Measurements from ENCODE around the gene CASD1. TPM values are rescaled to one million over a fixed set of nuclear protein-coding genes. Genes with fewer than 3 reads are reported as not detected.

CASD1 gene
- total RNA-seq, 3 donors from 2014 or later = 44.0 to 50.2 (median 45.0) TPM

- ATAC-seq = no peak
- no peak overlapping the region for H3K4me3 ChIP-seq
- DNase-seq = no peak
- intact Hi-C loops (cut with DNase I, micrococcal nuclease) = no loop called here
- no peaks in the 10 kb centered on the region for H3K36me3 ChIP-seq (ENCODE audit: low read depth)
- no peaks in the 10 kb centered on the region for H3K9me3 ChIP-seq
- no peak for TF ChIP-seq CTCF (IDR thresholded peaks at IDR 0.05)
- no peaks in the 10 kb centered on the region for H3K4me1 ChIP-seq (ENCODE audit: low read depth)
Observed at GRCh38 chr7:94557215-94557614, 47.6 kb downstream of the CASD1 start.

DNA sequence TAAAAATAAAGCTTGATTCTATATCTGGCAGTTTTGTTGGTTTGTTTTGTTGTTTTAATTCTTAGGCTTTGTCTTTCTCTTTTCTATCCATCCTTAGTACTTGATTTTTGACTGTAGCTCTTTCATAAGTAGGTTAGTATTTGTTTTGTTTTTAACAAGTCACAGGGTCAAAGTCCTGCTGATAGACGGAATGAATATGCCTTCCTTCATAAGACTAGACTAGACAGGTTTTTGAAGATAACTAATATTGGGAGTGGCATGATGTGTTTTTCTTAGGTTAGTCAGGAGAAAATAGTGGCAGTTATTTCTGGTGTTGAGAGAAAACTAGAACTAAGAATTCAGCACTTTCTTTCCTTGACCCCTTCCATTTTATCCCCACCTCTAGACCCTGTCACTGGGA is 50.4 kb downstream of the CASD1 start:
- intact Hi-C loops (cut with DNase I, micrococcal nuclease) = no loop called here
- Histone ChIP-seq H3K4me3 (no peak overlapping the region), H3K4me1 (ENCODE audit: low read depth) (no peaks in the 10 kb centered on the region), H3K36me3 (ENCODE audit: low read depth) (no peaks in the 10 kb centered on the region), H3K9me3 (no peaks in the 10 kb centered on the region)
- DNase-seq = no peak
- TF ChIP-seq CTCF (IDR thresholded peaks at IDR 0.05) = no peak
- peak; percentile 53 for ATAC-seq

DNA sequence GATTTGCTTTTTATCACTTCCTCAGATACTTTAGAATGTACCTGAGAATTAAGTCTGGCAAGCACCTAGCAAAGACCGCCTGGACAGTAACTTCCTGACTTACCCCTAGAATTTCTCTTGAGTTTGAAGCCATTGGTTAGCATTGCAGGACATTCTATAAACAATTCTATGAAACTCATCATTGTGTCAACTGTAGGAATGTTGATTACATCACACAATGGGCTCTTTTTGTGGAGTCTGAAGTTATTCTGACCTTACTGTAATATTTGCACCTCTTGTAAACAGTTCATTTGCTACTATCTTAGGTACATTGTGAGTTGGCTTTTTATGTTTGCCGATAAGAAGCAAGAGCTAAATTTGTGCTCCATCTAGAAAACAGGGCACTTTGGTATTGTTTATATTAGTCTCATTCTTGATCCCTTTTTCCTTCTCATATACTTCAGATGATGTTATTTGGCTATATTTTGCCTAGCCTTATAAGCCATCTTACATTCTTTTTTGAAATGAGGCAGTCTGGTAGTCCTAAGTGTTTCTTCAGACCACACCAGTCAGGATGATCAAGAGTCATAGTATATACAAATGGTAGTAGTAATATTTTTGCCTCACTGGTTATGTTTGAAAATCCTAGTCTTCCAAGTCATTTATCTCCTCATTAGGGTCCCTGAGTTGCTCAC is 52.4 kb downstream of the CASD1 start:
- Histone ChIP-seq H3K4me1 (ENCODE audit: low read depth) (no peaks in the 10 kb centered on the region), H3K36me3 (ENCODE audit: low read depth) (no peaks in the 10 kb centered on the region), H3K9me3 (no peaks in the 10 kb centered on the region), H3K4me3 (no peak overlapping the region)
- TF ChIP-seq CTCF (IDR thresholded peaks at IDR 0.05) = no peak
- no peak for ATAC-seq
- no peak for DNase-seq
- intact Hi-C loops (cut with DNase I, micrococcal nuclease) = no loop called here

DNA sequence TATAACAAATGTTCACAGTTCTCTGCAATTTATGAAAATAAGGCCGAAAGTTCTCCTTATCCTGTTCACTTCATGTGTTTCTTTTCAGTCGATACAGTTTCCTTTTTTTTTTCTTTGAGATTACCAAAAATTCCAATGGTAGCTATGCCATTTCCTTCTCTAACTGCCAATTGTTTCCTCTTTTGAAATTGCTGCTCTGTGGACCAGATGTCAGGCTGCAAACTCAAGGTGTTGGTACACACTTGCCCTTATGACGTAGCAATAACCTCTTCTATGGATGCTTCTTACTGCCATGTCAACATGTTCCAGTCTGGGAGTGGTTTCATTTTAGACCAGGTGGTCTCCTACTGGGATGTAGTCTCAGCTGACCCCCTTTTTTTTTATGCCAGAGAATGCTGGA is 52.9 kb downstream of the CASD1 start:
- Histone ChIP-seq H3K4me3 (no peak overlapping the region), H3K9me3 (no peaks in the 10 kb centered on the region), H3K4me1 (ENCODE audit: low read depth) (no peaks in the 10 kb centered on the region), H3K36me3 (ENCODE audit: low read depth) (no peaks in the 10 kb centered on the region)
- no peak for TF ChIP-seq CTCF (IDR thresholded peaks at IDR 0.05)
- ATAC-seq = no peak
- intact Hi-C loops (cut with DNase I, micrococcal nuclease) = no loop called here
- no peak for DNase-seq

DNA sequence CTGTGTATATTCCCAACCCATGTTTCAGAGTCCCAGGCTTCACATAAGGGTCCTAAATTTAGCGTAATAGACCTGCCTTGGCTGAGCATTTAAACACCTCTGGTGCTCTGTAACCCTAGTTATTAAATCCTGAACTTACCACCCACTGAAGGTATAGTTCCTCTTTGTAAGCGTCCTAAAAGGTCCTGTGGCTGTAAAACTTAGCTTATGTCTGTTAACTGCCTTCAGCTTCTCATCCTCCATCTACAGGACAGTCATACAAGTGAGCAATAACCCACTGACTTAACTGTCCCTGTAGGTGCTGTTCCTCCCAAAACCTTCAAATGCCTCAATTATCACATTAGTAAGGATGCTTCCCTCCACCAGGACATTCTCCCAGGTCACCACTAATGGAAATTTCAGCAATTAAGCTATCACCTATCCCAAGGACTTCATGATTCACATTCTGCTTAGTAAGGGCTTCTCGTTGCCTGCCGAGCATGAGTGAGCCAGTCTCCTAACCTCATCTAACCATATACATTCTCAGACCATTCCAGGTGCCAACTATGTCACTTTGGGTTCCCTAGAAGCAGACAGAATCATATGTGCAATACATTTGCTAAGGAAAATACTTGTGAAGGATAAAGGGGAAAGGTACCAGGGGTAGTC is 55.8 kb downstream of the CASD1 start:
- no peak for TF ChIP-seq CTCF (IDR thresholded peaks at IDR 0.05)
- intact Hi-C loops (cut with DNase I, micrococcal nuclease) = no loop called here
- Histone ChIP-seq H3K4me3 (no peak overlapping the region), H3K4me1 (ENCODE audit: low read depth) (no peaks in the 10 kb centered on the region), H3K36me3 (ENCODE audit: low read depth) (no peaks in the 10 kb centered on the region), H3K9me3 (no peaks in the 10 kb centered on the region)
- no peak for DNase-seq
- no peak for ATAC-seq
